ENCODE measurements around the gene DNAH14. TPM values are rescaled to one million over a fixed set of nuclear protein-coding genes. Genes with fewer than 3 reads are reported as not detected.

The DNAH14 gene
- total RNA-seq, 1 donor from 2014 or later, result 14.4 TPM

DNA sequence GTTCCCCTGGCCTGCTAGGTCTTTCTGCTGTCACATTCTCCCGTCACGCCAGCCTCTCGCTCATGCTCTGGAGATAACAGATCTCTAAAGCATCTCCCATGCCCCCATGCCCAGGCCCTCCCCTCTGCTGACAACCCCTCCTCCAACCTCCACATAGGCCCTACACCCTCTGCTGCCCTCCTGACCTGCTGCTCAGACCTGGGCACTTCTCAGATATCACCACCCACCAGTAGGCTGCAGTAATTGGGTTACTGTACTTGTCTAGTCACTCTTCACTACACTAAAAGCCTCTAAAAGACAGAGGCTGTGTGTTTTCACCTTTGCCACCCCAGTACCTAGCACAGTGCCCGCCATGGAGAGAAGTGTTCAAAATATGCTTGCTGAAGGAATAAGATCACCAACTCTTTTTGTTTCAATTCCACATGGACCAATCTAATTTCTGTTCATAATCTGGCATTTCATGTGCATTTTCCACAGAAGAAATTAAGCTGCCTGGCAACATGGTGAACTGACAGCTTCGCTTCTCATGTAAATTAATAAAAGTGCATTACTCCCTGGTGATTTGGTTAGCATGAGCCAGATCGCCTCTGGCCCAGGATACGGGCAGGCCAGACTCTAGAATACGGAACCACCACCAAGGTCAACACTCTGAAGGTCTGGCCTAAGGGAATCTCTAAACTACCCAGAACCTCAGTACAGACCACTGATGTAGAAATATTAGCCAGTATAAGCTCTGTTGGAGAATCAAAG lies 477.7 kb downstream of the DNAH14 start:
- Histone ChIP-seq H3K9me3 (no peaks in the 10 kb centered on the region), H3K27ac (no peak overlapping the region), H3K36me3 (peaks cover 76% of the 10 kb centered on the region), H3K4me3 (no peak overlapping the region), H3K27me3 (ENCODE audit: low read depth) (no peaks in the 10 kb centered on the region), H3K4me1 (no peaks in the 10 kb centered on the region)
- ATAC-seq (no peak), DNase-seq (no peak)
- TF ChIP-seq, protein P1, sequence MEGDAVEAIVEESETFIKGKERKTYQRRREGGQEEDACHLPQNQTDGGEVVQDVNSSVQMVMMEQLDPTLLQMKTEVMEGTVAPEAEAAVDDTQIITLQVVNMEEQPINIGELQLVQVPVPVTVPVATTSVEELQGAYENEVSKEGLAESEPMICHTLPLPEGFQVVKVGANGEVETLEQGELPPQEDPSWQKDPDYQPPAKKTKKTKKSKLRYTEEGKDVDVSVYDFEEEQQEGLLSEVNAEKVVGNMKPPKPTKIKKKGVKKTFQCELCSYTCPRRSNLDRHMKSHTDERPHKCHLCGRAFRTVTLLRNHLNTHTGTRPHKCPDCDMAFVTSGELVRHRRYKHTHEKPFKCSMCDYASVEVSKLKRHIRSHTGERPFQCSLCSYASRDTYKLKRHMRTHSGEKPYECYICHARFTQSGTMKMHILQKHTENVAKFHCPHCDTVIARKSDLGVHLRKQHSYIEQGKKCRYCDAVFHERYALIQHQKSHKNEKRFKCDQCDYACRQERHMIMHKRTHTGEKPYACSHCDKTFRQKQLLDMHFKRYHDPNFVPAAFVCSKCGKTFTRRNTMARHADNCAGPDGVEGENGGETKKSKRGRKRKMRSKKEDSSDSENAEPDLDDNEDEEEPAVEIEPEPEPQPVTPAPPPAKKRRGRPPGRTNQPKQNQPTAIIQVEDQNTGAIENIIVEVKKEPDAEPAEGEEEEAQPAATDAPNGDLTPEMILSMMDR (IDR thresholded peaks at IDR 0.05), result no peak
- intact Hi-C loops (cut with DNase I), result no loop called here

DNA sequence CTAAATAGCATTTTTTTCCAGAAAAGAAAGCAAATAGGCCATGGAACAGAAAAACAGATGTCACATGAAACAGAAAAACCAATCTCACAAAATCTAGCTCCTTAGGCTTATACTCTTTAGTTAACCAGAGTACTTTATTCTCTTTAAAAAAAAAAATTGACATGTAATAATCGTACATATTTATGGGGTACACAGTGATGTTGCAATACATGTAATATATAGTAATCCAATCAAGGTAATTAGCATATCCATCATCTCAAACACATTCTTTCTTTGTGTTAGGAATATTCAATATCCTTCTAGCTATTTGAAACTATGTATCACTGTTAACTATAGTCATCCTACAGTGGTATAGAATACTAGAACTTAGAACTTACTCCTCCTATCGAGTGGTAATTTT lies 478.3 kb downstream of the DNAH14 start:
- TF ChIP-seq, protein P1 (IDR thresholded peaks at IDR 0.05), result no peak
- Histone ChIP-seq H3K9me3 (no peaks in the 10 kb centered on the region), H3K36me3 (peaks cover 76% of the 10 kb centered on the region), H3K27ac (no peak overlapping the region), H3K27me3 (ENCODE audit: low read depth) (no peaks in the 10 kb centered on the region), H3K4me1 (no peaks in the 10 kb centered on the region), H3K4me3 (no peak overlapping the region)
- ATAC-seq (no peak), DNase-seq (no peak)
- intact Hi-C loops (cut with DNase I), result no loop called here

DNA sequence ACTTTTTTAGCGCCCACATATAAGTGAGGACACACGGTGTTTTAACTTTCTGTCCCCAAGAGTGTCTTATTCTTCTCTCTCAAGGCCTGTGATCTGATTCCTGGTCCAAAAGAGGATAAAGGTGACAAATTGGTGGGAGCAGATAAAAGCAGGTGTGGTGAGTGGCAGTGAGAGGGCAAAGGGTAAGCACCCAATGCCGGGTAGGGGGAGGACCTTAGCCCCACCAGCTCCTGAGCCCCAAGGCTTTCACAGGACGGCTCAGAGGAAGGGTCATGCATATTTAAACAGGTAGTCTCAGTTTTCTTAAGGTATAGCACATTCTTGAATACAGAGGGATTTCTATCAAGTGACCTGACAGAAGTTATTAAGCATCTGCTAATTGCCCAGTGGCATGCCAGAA lies 478.8 kb downstream of the DNAH14 start:
- ATAC-seq, result no peak
- no peak overlapping the region for H3K4me3 ChIP-seq
- no peak overlapping the region for H3K27ac ChIP-seq
- TF ChIP-seq, protein P1 (IDR thresholded peaks at IDR 0.05), result no peak
- H3K27me3 ChIP-seq (ENCODE audit: low read depth), result no peaks in the 10 kb centered on the region
- no peak for DNase-seq
- peaks cover 76% of the 10 kb centered on the region for H3K36me3 ChIP-seq
- intact Hi-C loops (cut with DNase I), result no loop called here
- no peaks in the 10 kb centered on the region for H3K9me3 ChIP-seq
- H3K4me1 ChIP-seq, result no peaks in the 10 kb centered on the region

DNA sequence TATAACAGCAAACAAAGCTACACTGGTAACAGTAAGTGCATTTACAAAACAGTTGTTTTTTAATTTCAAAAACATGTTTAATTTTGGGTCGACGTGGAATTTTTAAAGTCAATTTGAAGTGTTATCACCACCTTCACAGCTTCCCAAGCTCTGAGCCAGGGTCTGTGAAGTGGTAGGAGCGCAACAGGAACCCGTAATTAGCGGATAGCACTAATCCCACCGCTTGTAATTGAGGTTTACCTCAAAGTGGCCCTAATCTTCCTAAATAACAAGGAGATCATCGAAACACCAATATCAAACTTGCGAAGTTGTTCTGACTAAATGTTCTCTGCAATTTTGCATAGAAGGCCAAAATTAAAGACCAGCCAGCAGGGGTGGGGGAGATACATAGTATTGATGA lies 479.6 kb downstream of the DNAH14 start:
- Histone ChIP-seq H3K36me3 (peaks cover 80% of the 10 kb centered on the region), H3K9me3 (no peaks in the 10 kb centered on the region), H3K4me1 (no peaks in the 10 kb centered on the region), H3K27me3 (ENCODE audit: low read depth) (no peaks in the 10 kb centered on the region), H3K27ac (no peak overlapping the region), H3K4me3 (no peak overlapping the region)
- TF ChIP-seq, protein P1 (IDR thresholded peaks at IDR 0.05), result no peak
- ATAC-seq (no peak), DNase-seq (no peak)
- intact Hi-C loops (cut with DNase I), result no loop called here

DNA sequence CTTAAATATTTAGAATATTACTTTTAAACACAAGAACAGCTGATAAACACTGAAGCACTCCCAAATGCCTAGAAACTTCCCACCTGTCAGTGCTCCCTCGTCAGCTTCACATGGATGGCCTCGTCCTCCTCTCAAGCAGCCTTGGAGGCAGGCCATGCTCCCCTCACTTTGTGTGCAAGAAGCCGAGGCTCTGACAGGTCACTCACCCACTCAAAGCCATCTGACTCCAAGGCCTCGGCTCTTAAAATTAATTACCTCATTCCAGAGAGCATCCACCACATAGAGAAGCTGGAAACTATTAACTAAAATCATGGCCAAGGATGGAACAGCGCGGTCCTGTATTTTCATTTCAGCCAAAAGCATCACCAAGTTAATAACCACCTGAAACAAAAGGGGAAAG lies 480.6 kb downstream of the DNAH14 start:
- TF ChIP-seq, protein P1 (IDR thresholded peaks at IDR 0.05), result no peak
- no peaks in the 10 kb centered on the region for H3K27me3 ChIP-seq (ENCODE audit: low read depth)
- ATAC-seq, result no peak
- no peaks in the 10 kb centered on the region for H3K4me1 ChIP-seq
- no peak for DNase-seq
- no peaks in the 10 kb centered on the region for H3K9me3 ChIP-seq
- H3K4me3 ChIP-seq, result no peak overlapping the region
- intact Hi-C loops (cut with DNase I), result no loop called here
- H3K36me3 ChIP-seq, result peaks cover 80% of the 10 kb centered on the region
- H3K27ac ChIP-seq, result no peak overlapping the region
